Astrocyte of the hippocampus (primary cell): ENCODE data around the gene GLCCI1.
A peak's percentile ranks its signal among the peaks of the same experiment; 100 is the strongest.
"Not testable (repeated sequence)": the region's sequence is repeated elsewhere in the genome, so short reads cannot be mapped to it uniquely, and the experiment has no call there.

Experiments
- DNase-seq: peaks from one replicate; pipeline ENCODE4 v3.0.0; 2011; ENCODE audit warnings: low read depth, low spot score

GLCCI1 gene

DNA sequence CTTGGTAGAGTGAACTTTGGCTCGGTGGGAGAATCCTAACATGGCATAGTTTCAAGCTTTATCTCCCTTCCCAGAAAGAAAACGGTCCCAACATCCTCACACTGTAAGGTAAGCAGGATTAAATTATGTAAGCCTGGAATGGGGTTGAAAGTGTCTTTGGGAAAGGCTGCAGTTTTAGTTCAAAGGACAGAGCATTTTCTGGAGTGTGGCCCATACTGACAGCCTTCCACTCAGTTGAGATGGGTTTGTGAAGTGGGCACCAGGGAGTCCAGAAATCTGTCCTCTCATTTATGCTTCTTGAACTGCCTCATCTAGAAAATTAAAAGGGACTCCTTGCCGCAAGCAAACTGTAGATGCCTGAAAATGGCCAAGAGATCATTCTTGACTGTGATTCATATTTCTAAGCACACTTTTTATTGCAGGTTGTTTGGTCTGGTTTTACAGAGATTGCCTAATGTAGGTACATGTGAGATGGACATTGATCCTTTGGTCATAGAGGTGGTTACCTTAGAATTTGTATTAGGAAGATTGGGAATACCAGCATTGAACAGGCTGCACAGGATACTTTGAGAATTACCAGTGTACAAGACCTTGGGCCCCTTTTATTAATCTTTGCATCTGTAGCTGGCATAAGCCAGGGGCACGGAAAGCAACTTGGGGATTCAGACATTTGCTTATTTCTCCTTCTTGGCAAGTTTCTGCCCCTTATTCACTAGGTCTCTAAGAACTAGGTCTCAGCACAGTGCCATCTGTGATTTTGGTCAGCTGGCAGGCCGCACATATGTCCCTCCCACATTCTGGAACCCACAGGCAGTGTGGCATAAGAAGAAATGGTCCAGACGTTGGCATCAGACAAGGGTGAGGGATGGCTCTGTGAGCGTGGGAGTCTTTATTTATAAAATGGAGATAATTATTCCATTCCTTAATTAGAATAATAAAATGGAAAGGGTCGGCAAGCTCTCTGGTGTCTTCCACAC is 125.9 kb downstream of the GLCCI1 start:
- DNase-seq = no peak

DNA sequence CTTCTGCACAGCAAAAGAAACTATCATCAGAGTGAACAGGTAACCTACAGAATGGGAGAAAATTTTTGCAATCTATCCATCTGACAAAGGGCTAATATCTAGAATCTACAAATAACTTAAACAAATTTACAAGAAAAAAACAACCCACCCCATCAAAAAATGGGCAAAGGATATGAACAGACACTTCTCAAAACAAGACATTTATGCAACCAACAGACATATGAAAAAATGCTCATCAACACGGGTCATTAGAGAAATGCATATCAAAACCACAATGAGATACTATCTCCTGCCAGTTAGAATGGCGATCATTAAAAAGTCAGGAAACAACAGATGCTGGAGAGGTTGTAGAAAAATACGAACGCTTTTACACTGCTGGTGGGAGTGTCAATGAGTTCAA is 132.7 kb downstream of the GLCCI1 start:
- not testable (repeated sequence) for DNase-seq

DNA sequence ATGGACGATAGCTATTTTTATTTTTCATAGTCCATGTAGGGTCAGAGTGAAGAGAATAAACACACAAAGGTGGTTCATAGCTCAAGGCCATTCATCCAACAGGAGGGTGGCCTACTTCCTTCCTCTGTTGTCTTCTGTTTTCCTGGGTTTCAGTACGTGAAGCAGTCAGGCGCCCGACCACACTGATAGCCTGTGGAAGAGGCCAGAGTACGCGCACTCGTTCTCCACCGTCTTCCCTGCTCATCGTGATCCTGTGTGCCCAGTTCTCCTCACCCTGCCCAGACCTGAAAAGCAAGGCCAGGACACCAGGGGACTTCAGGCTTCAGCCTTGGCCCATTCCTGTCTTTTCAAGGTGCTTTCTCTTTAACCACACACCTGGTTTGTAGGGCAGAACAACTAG is 134.7 kb downstream of the GLCCI1 start:
- DNase-seq = no peak

DNA sequence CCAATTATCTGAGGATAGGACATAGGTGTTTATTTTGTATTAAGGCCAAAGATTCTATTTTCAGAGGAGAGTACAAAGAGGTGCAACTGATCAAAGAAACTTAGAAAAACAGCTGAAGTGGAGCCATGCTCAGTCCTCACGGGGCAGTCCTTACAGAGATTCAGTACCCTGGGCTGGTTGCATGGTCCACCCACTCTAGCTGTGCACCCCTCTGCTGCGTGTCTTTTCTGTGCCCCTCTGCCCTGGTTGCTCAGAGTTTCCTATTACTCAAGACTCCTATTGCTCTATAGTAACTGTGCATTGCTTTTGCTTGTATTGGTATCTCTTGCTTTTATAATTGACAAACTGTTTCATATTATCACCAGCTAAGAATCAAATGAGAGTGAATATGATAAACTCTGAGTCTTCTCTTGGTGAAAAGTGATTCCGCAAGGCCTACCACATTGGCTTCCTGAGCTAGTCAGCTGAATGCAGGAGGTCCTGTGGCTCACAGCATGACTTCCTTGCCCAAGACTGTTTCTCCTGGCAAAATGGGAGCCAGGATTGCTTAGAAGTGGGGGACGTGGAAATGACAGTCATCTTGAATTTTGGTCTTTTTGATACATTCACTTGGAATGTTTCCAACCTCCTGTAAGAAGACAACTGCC is 137.0 kb downstream of the GLCCI1 start:
- no peak for DNase-seq

DNA sequence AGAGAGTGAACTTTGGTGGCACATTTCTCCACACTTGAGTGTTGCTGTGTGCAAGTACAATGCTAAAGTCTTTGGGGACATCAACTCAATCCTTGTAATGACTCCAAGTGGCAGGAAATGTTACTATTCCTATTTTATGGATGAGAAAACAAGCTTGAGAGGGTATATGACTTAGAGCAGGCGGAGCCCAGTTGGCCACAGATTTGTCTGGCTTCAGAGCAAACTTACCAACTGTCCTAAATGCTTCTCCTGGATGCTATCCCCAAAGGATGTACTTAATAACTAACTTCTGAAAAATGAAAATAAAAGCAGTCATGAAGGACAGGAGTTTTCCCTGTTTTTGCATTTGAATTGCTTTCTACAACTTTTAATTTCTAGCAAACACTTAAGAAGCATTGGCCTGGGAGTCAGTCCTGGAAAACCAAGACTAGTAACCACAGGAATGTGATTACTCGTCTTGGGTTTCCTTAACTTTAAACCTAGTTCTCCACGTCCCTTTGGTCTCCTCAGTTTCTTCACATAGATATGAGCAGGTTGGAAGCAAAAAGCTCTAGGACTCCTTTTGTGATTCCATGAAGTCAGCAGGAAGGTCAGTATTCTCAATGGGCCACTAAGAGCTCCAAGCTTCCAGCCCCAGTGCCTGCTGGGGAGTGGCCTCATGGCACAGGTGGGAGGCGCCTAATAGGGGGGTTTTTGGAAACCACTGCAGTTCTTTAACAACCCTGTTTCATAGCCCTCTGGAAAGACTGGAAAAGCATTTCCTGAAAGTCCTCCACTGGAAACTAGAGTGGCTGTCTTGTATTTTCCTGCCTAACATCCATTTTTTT is 140.8 kb downstream of the GLCCI1 start:
- DNase-seq = peak; percentile 73

DNA sequence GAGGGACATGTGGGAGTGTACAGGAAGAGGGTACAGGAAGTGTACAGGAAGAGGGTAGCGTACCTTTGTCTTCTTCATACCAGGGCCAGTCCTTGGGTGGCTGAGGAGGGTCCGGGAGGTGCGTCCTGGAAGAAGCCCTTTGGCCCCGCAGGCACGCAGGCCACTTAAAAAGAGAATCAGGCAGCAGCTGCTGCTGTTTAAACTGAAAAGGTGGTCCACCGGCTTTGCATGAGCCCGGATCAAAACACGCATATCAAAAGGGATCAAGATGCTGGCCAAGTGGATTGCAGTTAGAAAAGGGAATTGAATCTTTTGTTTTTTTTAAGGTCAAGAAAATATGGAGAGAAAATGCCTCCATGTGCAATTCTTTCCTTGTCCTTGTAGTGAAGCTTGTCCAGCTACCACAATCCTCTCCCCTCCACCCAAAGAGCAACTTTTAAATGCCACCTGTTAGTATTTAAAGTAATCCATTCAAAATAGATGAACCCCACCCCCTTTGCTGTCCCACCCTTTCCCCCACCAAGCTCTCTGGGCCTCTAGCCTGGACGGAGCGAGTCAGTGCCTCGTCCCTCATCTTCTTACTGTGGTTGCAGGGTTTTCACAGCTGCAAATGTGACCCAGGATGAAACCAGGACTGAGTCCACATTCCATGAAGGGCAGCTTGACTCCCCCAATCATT is 142.8 kb downstream of the GLCCI1 start:
- no peak for DNase-seq

DNA sequence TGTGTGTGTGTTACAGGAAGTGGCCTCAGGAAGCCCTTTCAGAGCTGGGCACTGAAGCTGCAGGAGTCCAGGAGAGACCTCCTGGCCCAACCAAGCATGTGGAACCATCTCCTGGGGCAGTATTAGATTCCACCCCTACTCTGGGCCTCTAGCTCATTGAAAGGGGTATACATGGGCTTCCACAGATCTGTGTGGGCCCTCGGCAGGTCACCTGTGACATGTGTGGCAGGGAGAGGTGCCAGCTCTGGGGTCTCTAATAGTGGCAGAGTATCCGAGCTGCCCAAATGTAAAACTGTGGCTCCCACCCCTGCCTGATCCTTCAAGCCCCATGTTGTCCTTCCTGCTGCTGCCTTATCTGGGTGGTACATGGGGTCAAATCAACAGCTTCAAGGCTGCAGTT is 144.1 kb downstream of the GLCCI1 start:
- no peak for DNase-seq

DNA sequence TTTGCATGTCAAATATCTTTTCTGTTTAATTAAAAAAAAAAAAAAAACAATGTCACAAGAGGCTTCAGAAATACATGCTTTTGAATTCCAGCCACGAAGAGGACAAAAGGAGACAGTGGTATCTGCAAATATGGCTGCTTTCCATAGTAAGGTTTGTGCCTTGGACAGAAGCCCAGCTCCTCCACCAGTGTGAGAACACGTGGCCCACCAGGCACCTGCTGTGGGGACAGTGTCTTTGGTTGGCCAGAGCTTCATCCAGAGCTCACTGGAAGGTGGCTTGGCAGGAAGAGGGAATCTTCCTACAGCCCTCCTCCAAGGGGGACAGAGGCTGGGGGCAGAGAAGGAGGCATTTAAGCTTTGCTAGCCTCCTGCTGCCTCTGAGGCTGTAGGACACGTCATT is 144.6 kb downstream of the GLCCI1 start:
- DNase-seq = no peak

DNA sequence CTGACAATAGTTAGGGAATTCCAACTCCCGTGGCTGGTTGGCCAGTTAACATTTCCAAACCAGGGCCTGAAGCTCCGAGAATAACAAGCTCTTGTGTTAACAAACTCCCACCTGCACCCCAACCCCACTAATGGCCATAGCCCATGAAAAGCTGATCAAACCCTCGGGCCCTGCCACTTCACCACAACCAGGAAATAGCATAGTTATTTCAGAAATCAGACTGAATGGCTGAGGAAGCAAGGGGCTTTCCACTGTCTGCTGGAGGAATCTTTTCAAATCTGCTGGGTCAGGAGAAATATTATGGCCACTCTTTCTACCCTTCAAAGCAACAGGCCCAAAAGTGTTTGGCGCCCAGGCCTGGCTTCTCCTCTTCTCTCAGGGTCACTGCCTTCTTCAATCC is 145.6 kb downstream of the GLCCI1 start:
- no peak for DNase-seq

DNA sequence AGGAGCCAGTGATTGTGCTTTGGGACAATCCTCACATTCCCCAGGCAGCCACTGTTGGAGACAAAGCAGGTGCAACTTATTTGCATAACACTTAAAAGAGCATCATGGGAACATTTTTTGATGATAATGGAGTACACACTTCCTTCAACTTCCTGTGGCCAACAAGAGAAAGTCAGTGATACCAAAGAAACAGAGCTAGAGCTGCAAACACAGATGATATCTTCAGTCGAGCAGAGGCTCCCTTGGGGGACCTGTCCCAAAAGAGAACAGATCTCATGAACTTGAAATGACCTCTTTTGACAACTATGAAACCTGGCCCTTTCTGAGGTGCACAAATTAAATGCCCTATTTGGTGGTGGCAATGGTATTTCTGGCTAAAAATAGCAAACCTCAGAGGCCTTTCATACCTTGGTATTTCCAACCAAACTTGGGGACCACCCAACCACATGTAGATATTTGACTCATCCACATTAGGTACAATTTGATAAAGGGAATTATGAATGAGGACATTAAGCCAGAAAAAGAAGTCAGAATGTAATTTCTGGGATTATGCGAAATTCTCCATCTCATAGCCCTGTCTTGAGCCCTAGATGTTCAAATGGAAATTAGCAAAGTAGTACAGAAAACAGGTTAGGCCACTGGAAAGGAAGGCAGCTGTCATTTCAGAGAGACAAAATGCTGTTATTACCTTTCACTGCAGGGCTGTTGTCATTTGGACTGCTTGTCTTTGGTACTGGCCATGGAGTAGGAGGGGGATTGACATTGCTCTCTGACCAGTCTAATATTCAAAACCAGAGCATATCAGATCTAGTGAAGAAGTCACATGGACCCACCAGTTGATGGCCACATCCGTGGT is 147.2 kb downstream of the GLCCI1 start:
- no peak for DNase-seq

DNA sequence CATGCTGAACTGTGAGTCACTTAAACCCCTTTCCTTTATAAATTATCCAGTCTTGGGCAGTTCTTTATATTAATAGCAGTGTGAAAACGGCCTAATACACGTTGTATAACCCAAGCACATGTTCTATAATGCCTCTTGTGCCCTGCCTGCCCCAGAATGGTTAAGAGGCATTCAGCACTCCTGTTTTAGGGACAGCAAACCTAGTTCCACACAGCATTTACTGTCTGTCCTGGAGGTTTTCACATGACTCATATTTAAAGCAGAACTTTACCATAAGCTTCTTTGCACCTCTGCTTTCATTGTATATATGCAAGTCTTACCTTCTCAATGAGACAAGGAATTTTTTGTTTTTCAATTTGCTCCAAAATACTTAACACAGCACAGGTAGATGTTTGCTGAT is 148.6 kb downstream of the GLCCI1 start:
- DNase-seq = no peak

DNA sequence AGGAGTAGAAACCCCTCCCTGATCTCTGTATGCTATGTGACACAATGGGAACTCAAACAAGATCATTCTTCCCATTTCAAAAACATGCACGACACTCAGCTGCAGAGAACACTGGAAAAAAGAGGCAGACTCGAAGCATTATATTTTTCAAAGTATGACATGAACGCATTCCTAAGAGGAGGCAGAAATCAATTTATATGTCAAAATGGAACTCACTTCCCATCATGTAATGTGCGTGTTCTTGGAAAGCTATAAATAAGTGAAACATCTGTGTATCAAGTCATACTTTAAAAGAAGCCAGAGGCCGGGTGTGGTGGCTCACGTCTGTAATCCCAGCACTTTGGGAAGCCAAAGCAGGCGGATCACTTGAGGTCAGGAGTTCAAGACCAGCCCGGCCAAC is 150.7 kb downstream of the GLCCI1 start:
- DNase-seq = no peak

DNA sequence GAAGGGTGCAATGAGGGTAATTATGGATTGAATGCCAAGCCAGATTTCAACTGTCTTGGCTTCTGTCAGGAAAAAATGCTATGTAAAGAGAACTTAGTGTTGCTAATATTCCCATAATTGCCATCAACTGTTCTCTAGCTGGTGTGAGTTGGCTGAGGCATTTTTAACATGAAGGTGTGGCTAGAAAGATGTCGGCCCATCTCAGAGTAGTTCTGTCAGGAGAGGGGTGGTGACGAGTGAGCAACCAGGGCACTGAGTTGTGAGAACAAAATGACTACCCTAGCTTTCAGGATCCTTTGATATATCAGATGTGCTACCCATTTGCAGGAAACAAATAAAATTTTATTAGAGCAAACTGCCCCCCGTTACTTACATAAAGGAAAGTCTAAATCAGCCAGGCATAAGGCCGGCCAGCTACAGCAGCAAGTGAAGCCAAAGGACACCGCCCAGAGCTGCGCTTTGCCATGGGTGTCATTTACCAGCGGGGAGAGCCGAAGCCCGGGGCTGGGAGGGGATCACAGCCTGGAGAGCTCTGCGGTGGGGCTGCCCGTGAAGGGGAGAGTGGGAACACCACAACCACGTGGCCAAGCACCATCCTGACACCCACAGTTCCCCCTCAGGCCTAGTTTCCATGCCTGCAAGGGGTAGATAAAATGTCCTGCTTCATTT is 151.9 kb downstream of the GLCCI1 start:
- no peak for DNase-seq

DNA sequence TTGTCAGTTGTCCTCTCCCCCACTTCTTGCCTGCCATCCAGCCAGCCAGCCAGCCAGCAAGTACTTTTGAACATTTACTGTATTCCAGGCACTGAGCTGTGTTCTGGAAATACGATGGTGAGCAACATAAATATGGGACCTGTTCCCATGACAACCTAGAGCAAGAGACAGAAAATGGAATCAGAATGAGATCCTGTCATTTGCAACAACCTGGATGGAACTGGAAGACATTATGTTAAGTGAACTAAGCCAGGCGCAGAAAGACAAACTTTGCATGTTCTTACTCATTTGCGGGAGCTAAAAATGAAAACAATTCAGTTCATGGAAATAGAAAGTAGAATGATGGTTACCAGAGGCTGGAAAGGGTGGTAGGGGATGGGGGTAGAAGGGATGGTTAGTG is 152.6 kb downstream of the GLCCI1 start:
- DNase-seq = no peak

DNA sequence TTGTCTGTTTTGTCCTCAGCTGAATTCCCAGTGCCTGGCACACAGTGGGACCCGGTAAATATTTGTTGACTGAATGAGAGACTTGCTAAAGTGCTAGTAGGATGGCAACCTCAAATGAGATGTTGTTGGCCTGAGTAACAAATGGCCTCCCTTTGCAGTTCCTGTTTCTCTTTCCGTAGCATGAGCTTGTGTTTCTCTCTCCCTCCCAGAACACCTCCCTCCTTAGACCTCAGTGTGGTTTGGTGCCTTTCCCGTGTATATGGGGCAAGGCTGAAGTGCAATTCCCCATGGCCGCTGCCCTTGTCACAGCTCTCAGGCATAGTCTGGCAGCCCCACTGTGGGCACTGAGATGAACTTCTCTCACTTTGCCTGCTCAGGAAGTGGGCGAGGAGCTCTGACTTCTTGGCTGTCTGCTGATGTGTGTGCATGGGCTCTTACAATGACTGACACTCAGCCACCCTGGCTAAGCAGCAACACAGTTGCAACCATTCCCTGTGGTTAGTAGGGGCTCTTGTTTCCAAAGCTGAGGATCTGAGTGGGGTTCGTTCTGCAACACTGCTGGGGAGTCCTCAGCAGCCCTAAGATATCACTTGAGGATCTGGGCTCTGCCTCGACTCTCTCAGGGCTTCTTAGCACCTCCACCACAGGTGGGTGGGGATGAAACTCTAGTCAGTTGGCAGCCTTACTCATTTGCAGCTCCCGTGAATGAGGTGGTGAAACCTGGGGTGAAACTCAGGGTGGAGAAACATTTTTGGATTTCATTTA is 157.3 kb downstream of the GLCCI1 start:
- DNase-seq = no peak

DNA sequence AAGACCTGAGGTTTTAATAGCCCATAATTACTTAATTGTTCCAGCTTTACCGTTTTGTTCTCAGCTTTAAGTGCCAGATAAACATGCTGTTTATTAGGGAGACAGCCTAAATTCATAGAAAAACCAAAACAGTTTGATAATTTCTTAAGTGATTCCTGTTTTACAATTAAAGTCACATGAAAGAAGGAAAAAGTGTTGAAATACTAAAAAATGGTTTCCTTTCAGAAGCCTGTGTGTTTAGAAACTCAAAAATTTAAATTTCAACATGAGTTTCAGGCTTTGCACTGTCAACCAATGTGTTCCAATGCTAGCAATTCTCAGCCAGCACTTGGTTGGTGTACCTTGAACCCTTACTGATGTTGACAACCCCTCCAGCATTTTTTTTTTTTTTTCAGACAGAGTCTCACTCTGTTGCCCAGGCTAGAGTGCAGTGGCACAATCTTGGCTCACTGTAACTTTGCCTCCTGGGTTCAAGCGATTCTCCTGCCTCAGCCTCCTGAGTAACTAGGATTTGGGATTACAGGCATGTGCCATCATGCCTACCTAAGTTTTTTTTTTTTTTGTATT is 158.1 kb downstream of the GLCCI1 start:
- no peak for DNase-seq

DNA sequence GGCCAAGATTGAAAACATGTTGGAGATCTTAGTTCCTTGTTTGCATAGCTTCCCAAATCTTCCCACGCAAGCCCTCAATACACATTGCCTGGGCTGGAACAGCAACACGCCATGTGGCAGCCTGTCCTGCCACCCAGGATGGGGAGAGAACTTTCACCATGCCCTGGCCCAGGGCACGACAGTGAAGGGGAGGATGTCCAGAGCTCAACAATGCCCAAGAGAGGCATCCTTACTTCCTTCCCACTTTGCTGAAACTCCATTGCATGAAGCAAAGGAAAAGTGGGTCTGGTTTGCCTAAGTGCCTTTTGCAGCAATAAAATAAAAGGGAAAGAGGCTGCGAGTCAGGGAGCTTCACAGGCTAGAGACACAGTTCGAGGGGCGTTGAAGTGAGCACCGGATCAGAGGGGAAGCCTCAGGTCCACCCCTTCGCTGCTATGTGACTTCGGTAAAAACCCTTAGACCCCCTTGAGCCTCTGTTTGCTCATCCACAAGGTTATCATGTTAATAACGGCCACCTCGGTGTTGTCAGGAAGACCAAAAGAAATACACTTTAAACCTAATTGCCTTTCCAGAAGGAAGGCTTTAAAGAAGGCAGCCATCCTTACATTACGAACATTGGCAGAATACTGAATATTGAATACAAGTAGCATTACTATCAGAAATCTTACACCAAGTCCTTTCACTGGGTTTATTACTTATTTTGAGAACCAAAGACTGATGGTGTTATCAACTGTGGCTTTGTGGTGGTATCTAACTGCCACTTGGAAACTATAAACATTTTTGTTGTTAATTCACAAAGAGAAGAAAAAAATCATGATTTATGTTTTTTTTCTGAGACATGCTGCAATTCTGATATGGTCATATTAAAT is 160.1 kb downstream of the GLCCI1 start:
- DNase-seq = no peak

DNA sequence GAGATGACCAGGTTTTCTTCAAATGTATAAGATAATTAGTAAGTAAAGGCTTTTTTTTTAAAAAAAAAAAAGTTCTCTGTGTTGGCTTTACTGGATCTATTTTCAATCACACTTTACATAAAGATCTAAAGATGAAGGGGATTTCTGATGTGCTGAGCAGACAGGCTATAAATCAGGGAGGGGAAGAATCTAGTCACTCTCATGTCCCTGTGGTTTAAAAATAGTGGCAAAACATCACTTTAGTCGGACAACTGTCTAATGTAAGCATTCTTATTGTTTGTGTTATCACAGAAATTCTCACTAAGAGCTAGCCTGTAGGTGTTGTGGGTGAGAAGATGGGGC is 160.7 kb downstream of the GLCCI1 start:
- no peak for DNase-seq
